ENCODE results near the gene GRID2. TPM values are rescaled to one million over a fixed set of nuclear protein-coding genes. Genes with fewer than 3 reads are reported as not detected.

The GRID2 gene
- total and polyA plus RNA-seq, 2 of the 4 experiments (the other 2 are of a cell fraction): under 0.01 TPM; not detected in 1

DNA sequence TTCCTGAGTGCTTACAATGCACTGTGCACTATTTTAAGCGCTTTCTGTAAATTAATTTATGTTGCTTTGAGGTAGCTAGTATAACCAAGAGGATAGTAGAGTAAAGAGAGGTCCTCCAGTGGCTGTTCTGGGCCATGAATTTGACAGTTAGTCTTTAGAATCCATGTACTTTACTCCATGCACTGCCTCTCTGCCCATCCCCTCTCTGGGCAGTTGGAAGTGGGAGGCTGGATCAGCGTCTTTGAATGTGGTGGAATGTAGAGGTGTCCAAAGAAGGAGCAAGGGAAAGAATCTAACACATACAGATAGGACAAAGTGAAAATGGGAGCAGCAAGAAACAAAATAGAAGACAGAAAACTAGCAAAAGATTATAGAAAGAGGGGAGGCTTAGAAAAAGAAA is 712.6 kb downstream of the GRID2 start:
- CTCF ChIA-PET: no interaction called here

More for the DNA sequence above, 712.6 kb downstream of the GRID2 start:
- no peak overlapping the region for H3K4me2 ChIP-seq (ENCODE audit: low read depth, low read length)
- WGBS, 2 experiments (ENCODE audit: extremely low coverage in 2 of 2, insufficient read length in 1 of 2): no CpG with 5 or more reads among the region's 2 CpGs
- no peak overlapping the region for H2AFZ ChIP-seq (replicated peaks; ENCODE audit: low read length, poor library complexity)
- in situ Hi-C loops (cut with MboI; ENCODE audit: low sequenced_read_pairs): no loop called here
- no peaks in the 10 kb centered on the region for H3K79me1 ChIP-seq (ENCODE audit: low read depth in 1 of 2, low read length in 2 of 2)
- H3K23ac ChIP-seq (ENCODE audit: low read depth, low read length): no peak overlapping the region
- no peaks in the 10 kb centered on the region for H3K9me1 ChIP-seq (ENCODE audit: insufficient read depth, low read length)
- H3K9me3 ChIP-seq (ENCODE audit: control insufficient read depth, insufficient read depth, low read length): no peaks in the 10 kb centered on the region
- no peaks in the 10 kb centered on the region for H3K4me1 ChIP-seq (ENCODE audit: control insufficient read depth, insufficient read depth, low read length)
- no peak for DNase-seq
- dilution Hi-C loops (cut with HindIII; ENCODE audit: low sequenced_read_pairs, unreplicated experiment): no loop called here
- H2AK5ac ChIP-seq (ENCODE audit: low read depth, low read length): no peak overlapping the region
- H4K20me1 ChIP-seq (ENCODE audit: insufficient read depth, low read length): no peaks in the 10 kb centered on the region
- no peak overlapping the region for H4K91ac ChIP-seq (ENCODE audit: insufficient read depth, low read depth, low read length)
- intact Hi-C loops (cut with micrococcal nuclease): no loop called here
- no peak for ATAC-seq (ENCODE audit: low read depth)
- no peak overlapping the region for H2BK15ac ChIP-seq (ENCODE audit: low read depth, low read length)
- no peak overlapping the region for H3K4me3 ChIP-seq (ENCODE audit: insufficient read depth, low read depth, low read length)
- H2AK9ac ChIP-seq (replicated peaks; ENCODE audit: low read depth, low read length, poor library complexity): no peak overlapping the region
- no peak overlapping the region for H3K56ac ChIP-seq (ENCODE audit: extremely low read depth, insufficient read depth, low read length)
- POLR2A ChIA-PET (ENCODE audit: unreplicated experiment): no interaction called here
- no peak overlapping the region for H2BK120ac ChIP-seq (ENCODE audit: low read depth, low read length)
- H4K5ac ChIP-seq (ENCODE audit: low read depth, low read length): no peak overlapping the region
- H3K14ac ChIP-seq (replicated peaks; ENCODE audit: low read depth, low read length): no peak overlapping the region
- no peaks in the 10 kb centered on the region for H3K36me3 ChIP-seq (ENCODE audit: control insufficient read depth, insufficient read depth, low read length)
- no peak overlapping the region for H4K8ac ChIP-seq (ENCODE audit: low read depth in 2 of 2, low read length in 2 of 2)
- no peak overlapping the region for H3K4ac ChIP-seq (ENCODE audit: low read depth, low read length)
- no peak overlapping the region for H3K18ac ChIP-seq (ENCODE audit: low read depth, low read length)
- no peak overlapping the region for H2BK5ac ChIP-seq (ENCODE audit: low read depth, low read length, poor library complexity, severe bottlenecking)
- no peaks in the 10 kb centered on the region for H3K27me3 ChIP-seq (ENCODE audit: control insufficient read depth, insufficient read depth, low read length)
- no peak overlapping the region for H3K9ac ChIP-seq (ENCODE audit: low read depth, low read length)
- no peak overlapping the region for H3K27ac ChIP-seq (ENCODE audit: insufficient read depth, low read length)
- TF ChIP-seq MAFK (IDR thresholded peaks at IDR 0.05; ENCODE audit: low read depth, low read length): no peak
- no peak for TF ChIP-seq ELK1 (IDR thresholded peaks at IDR 0.05; ENCODE audit: borderline replicate concordance, low read depth, low read length)
- BruUV-seq (replicated peaks): no TSS peak
- no peak overlapping the region for H2BK20ac ChIP-seq (ENCODE audit: low read depth, low read length)
